DMS79 (cell line): Measurements from ENCODE around the gene OR10G8.

Experiments
- DNase-seq: peaks from one replicate; lab custom pipeline; 2025; lab: John Stamatoyannopoulos, UW

OR10G8 gene

DNA sequence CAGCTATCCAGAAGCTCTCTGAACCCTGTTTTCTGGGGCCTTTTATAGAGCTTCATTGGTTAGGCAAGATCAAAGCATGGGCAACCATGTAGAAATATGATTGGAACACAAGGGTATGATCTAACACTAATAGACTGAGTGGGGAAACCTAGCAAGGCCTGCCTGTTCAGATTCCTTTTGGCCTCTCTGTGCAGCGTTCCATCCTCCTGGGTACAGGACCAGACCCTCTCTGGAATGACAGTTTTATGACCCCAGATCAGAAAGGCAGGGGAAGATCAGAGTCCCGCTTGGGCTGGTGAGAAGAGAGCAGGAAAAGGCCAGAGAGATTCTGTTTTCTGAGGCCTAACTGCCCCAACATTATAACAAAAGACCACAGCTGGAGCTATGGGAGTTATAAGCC, 52.0 kb downstream of the OR10G8 start:
- DNase-seq: no peak

DNA sequence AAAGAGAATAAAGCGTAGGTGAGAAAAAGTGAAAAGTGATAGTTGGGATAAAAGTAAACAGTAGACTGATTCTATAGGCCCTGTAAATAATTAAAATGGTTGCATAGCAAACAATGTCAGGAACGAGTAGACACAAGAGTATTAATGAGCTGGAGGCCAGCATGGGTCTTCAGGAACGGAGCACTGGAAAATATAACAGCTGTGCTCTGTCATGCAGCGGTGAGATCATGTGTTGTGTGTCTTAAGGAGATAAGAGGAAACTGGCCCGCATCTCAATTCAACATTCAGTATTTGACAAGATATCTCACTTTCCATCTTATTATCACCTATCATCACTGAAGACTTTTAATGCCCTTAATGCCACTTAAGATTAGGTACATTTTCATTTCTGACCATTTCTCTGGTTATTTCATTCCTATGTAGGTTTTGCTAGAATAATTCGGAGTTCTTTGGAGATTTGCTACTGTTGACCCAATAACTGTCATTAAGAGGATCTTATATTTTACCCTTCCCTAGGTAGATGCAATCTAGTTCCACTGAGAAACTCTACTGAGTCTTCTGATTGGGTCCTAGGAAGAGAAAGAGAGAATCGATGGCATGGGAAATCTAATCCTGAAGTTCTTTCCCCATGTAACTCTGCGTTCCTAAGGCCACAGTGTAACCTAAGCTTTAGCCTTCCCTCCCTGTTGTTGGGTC, 53.2 kb downstream of the OR10G8 start:
- no peak for DNase-seq
